ENCODE data around the gene GPC3.

- no peak for TF ChIP-seq POLR2AphosphoS5 (IDR thresholded peaks at IDR 0.05)
- TF ChIP-seq CTCF (IDR thresholded peaks at IDR 0.05), result no peak
- no peak for TF ChIP-seq POLR2A (IDR thresholded peaks at IDR 0.05; ENCODE audit: low read depth)
These were observed 195.6 kb downstream of the GPC3 start for GRCh38 chrX:133789829-133790228.

Data from esophagus muscularis mucosa (tissue), 3 donors.